ENCODE measurements around the gene XXYLT1. TPM values are rescaled to one million over a fixed set of nuclear protein-coding genes. Genes with fewer than 3 reads are reported as not detected.
A peak's percentile ranks its signal among the peaks of the same experiment; 100 is the strongest.
"Not testable (repeated sequence)": the region's sequence is repeated elsewhere in the genome, so short reads cannot be mapped to it uniquely, and the experiment has no call there.

The XXYLT1 gene
- total RNA-seq, 1 donor from 2014 or later, result 2.1 TPM

- intact Hi-C loops (cut with micrococcal nuclease), result no loop called here
- DNase-seq (no peak), ATAC-seq (no peak)
Measured at GRCh38 chr3:195114786-195115599, 156.0 kb downstream of the XXYLT1 start.

- intact Hi-C loops (cut with micrococcal nuclease), result no loop called here
- no peak for ATAC-seq
- DNase-seq, result no peak
Measured at GRCh38 chr3:195113536-195114425, 157.2 kb downstream of the XXYLT1 start.

GRCh38 chr3:195113048-195113447, 157.9 kb downstream of the XXYLT1 start:
- DNase-seq, result no peak
- intact Hi-C loops (cut with micrococcal nuclease), result no loop called here
- no peak for ATAC-seq

- intact Hi-C loops (cut with micrococcal nuclease), result no loop called here
- ATAC-seq, result no peak
- DNase-seq, result no peak
Measured at GRCh38 chr3:195112361-195112791, 158.6 kb downstream of the XXYLT1 start.

- intact Hi-C loops (cut with micrococcal nuclease), result no loop called here
- DNase-seq, result no peak
- no peak for ATAC-seq
Measured at GRCh38 chr3:195111766-195112165, 159.2 kb downstream of the XXYLT1 start.

- ATAC-seq (no peak), DNase-seq (no peak)
- intact Hi-C loops (cut with micrococcal nuclease), result no loop called here
Measured at GRCh38 chr3:195111319-195111705, 159.6 kb downstream of the XXYLT1 start.

- DNase-seq (peak; percentile 77), ATAC-seq (peak; percentile 77)
- intact Hi-C loops (cut with micrococcal nuclease), result no loop called here
Measured at GRCh38 chr3:195110647-195111318, 160.2 kb downstream of the XXYLT1 start.

GRCh38 chr3:195109098-195109657, 161.8 kb downstream of the XXYLT1 start:
- DNase-seq (no peak), ATAC-seq (no peak)
- intact Hi-C loops (cut with micrococcal nuclease), result loop anchor here (5.0 kb wide), 1 partner anchor 107 kb away; no protein-coding TSS in a partner anchor

GRCh38 chr3:195107593-195107992, 163.4 kb downstream of the XXYLT1 start:
- intact Hi-C loops (cut with micrococcal nuclease), result loop anchor here (5.0 kb wide), 1 partner anchor 105 kb away; no protein-coding TSS in a partner anchor
- no peak for ATAC-seq
- DNase-seq, result no peak

GRCh38 chr3:195107031-195107430, 163.9 kb downstream of the XXYLT1 start:
- DNase-seq, ATAC-seq: not testable (repeated sequence)
- intact Hi-C loops (cut with micrococcal nuclease), result loop anchor here (5.0 kb wide), 1 partner anchor 105 kb away; no protein-coding TSS in a partner anchor

GRCh38 chr3:195106418-195106906, 164.5 kb downstream of the XXYLT1 start:
- intact Hi-C loops (cut with micrococcal nuclease), result loop anchor here (5.0 kb wide), 1 partner anchor 104 kb away; no protein-coding TSS in a partner anchor
- DNase-seq (peak; percentile 87), ATAC-seq (peak; percentile 76)

- ATAC-seq, result no peak
- intact Hi-C loops (cut with micrococcal nuclease), result loop anchor here (5.0 kb wide), 1 partner anchor 104 kb away; no protein-coding TSS in a partner anchor
- no peak for DNase-seq
Measured at GRCh38 chr3:195105841-195106417, 165.0 kb downstream of the XXYLT1 start.

- DNase-seq (no peak), ATAC-seq (no peak)
- intact Hi-C loops (cut with micrococcal nuclease), result loop anchor here (5.0 kb wide), 1 partner anchor 103 kb away; no protein-coding TSS in a partner anchor
Measured at GRCh38 chr3:195105389-195105788, 165.6 kb downstream of the XXYLT1 start.

GRCh38 chr3:195104340-195104739, 166.6 kb downstream of the XXYLT1 start:
- intact Hi-C loops (cut with micrococcal nuclease), result loop anchor here (5.0 kb wide), 1 partner anchor 417 kb away; the partner anchor contains the start of gene FAM43A
- no peak for ATAC-seq
- DNase-seq, result peak; percentile 14

- no peak for ATAC-seq
- no peak for DNase-seq
- intact Hi-C loops (cut with micrococcal nuclease), result loop anchor here (5.0 kb wide), 1 partner anchor 416 kb away; the partner anchor contains the start of gene FAM43A
Measured at GRCh38 chr3:195103623-195104022, 167.3 kb downstream of the XXYLT1 start.

- intact Hi-C loops (cut with micrococcal nuclease), result loop anchor here (5.0 kb wide), 1 partner anchor 416 kb away; the partner anchor contains the start of gene FAM43A
- peak; percentile 34 for ATAC-seq
Measured at GRCh38 chr3:195102609-195103467, 168.1 kb downstream of the XXYLT1 start.

More at GRCh38 chr3:195102609-195103467, 168.1 kb downstream of the XXYLT1 start:
- DNase-seq, result peak; percentile 23

Data from left ventricle myocardium superior (tissue), 1 donor.